Muscle layer of colon (tissue), 2 donors: ENCODE results near the gene LRRC74B.
"Not testable (repeated sequence)": the region's sequence is repeated elsewhere in the genome, so short reads cannot be mapped to it uniquely, and the experiment has no call there.

Experiments used
- H3K27ac ChIP-seq: one replicate; pipeline ENCODE4 v1.7.0; 2013; ENCODE audit warnings: low read depth, mild to moderate bottlenecking, low read length, moderate library complexity
- H3K27me3 ChIP-seq, 2 donors: one replicate each; pipeline ENCODE4 v1.7.0; 2013; ENCODE audit warnings: low read length in 2 of 2, mild to moderate bottlenecking in 2 of 2; ENCODE audit not compliant: insufficient read depth in 2 of 2, control insufficient read depth in 1 of 2
- H3K36me3 ChIP-seq: one replicate; pipeline ENCODE4 v1.7.0; 2013; ENCODE audit warnings: mild to moderate bottlenecking, low read length; ENCODE audit not compliant: insufficient read depth
- H3K4me1 ChIP-seq: one replicate; pipeline ENCODE4 v1.7.0; 2013; ENCODE audit warnings: mild to moderate bottlenecking, low read length; ENCODE audit not compliant: insufficient read depth
- H3K4me3 ChIP-seq, 2 donors: one replicate each; pipeline ENCODE4 v1.7.0; 2013; ENCODE audit warnings: low read length in 2 of 2, low read depth in 1 of 2, mild to moderate bottlenecking in 1 of 2, moderate library complexity in 1 of 2
- H3K9ac ChIP-seq: one replicate; pipeline ENCODE4 v1.7.0; 2013; ENCODE audit warnings: low read length
- H3K9me3 ChIP-seq: one replicate; pipeline ENCODE4 v1.7.0; 2013; ENCODE audit warnings: mild to moderate bottlenecking, low read length
- donor health status: abdominal sarcoma.
- donor health status: Adenocarcinoma of cecum.

Gene LRRC74B

DNA sequence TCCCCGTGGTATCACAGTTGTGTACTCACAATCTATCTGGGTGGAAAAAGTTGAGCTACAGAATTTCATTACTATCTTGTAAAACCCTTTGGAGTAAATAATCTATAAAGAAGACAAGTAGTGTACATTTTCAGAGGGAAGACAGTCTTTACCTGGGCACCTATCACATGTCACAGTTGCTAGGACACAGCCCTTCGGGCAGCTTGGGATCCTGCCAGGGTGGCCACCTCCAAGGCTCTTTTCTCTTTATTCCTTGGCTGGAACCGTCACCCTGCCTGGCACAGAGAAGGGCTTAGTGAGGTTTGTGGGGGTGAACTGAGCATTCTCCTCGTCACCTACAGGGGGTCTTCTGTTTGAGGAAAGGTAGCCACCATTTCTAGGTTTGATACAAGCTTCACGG lies 23.6 kb downstream of the LRRC74B start:
- no peaks in the 10 kb centered on the region for H3K4me1 ChIP-seq
- no peak overlapping the region for H3K4me3 ChIP-seq
- H3K27me3 ChIP-seq: no peaks in the 10 kb centered on the region
- H3K9me3 ChIP-seq: no peaks in the 10 kb centered on the region
- no peaks in the 10 kb centered on the region for H3K36me3 ChIP-seq
- no peak overlapping the region for H3K27ac ChIP-seq
- no peak overlapping the region for H3K9ac ChIP-seq

- H3K4me1 ChIP-seq: no peaks in the 10 kb centered on the region
- H3K36me3 ChIP-seq: no peaks in the 10 kb centered on the region
- H3K27me3 ChIP-seq: no peaks in the 10 kb centered on the region
- no peak overlapping the region for H3K27ac ChIP-seq
- no peaks in the 10 kb centered on the region for H3K9me3 ChIP-seq
- no peak overlapping the region for H3K4me3 ChIP-seq
- no peak overlapping the region for H3K9ac ChIP-seq
Observed at GRCh38 chr22:21070690-21071615, 25.2 kb downstream of the LRRC74B start.

DNA sequence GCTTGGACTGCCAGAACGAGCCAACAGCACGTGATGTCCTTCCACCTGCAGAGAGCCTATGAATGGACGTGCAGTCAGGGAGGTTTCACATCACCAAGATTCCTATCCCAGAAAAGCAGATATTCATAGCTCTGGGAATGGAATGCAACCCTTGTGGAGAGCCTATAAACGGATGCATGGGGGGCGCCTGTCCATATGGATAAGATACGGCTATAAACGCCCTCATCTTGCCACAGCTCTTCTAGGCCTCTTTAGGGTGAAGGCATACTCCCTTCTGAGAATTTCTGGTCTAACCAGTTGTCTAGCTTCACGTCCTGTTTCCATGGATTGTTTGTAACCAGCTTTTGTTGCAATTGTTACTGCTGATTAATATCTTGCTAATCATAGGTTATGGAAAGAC lies 26.1 kb downstream of the LRRC74B start:
- not testable (repeated sequence) for H3K9ac ChIP-seq, H3K36me3 ChIP-seq, H3K27me3 ChIP-seq, H3K27ac ChIP-seq, H3K4me3 ChIP-seq, H3K9me3 ChIP-seq, H3K4me1 ChIP-seq

DNA sequence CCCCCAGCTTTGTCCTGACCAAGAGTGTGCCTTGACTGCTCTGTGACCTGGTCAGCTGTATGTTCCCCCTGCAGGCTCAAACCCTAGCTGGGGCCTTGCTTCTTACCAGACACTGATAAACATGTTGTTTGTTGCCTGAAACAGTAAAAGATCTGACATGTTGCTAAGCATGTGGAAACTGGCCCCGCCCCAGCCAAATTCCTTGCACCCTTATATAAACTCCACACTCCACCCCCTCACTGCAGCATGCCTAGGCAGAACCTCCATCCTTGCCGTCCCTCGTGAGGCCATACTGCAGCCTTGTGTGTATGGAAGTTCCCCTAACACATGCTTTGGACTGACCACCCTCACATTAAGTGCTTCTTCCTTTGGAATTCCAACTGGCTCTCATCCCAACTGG lies 27.3 kb downstream of the LRRC74B start:
- no peaks in the 10 kb centered on the region for H3K36me3 ChIP-seq
- no peak overlapping the region for H3K9ac ChIP-seq
- no peak overlapping the region for H3K4me3 ChIP-seq
- no peaks in the 10 kb centered on the region for H3K9me3 ChIP-seq
- no peaks in the 10 kb centered on the region for H3K27me3 ChIP-seq
- H3K4me1 ChIP-seq: no peaks in the 10 kb centered on the region
- H3K27ac ChIP-seq: no peak overlapping the region

DNA sequence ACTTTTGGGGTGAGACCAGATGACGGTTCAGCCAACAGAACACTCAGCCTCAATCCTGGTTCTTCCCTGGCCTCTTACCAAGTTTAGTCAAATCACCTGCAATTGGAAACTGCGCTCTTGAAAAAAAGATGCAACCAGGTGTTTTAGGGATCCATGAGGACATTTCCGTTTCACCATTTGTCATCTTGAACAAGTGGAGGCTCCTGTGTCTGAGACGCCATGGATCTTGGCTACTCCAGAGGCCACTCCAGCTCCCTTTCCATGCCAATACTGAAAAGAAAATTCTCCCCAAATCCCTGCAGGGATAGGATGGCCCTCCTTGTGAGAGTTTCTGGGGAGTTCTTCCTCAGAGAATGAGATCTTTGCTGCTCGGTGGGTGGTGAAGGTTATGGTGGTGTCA lies 27.7 kb downstream of the LRRC74B start:
- Histone ChIP-seq H3K36me3 (no peaks in the 10 kb centered on the region), H3K9me3 (no peaks in the 10 kb centered on the region)

GRCh38 chr22:21074102-21074715 lies 28.5 kb downstream of the LRRC74B start:
- Histone ChIP-seq H3K9me3 (no peaks in the 10 kb centered on the region), H3K27me3 (no peaks in the 10 kb centered on the region), H3K9ac (no peak overlapping the region), H3K36me3 (no peaks in the 10 kb centered on the region), H3K4me3 (no peak overlapping the region), H3K27ac (no peak overlapping the region), H3K4me1 (no peaks in the 10 kb centered on the region)

More for the DNA sequence above, 27.7 kb downstream of the LRRC74B start:
- Histone ChIP-seq H3K9ac (no peak overlapping the region), H3K27ac (no peak overlapping the region), H3K27me3 (no peaks in the 10 kb centered on the region), H3K4me3 (no peak overlapping the region), H3K4me1 (no peaks in the 10 kb centered on the region)

DNA sequence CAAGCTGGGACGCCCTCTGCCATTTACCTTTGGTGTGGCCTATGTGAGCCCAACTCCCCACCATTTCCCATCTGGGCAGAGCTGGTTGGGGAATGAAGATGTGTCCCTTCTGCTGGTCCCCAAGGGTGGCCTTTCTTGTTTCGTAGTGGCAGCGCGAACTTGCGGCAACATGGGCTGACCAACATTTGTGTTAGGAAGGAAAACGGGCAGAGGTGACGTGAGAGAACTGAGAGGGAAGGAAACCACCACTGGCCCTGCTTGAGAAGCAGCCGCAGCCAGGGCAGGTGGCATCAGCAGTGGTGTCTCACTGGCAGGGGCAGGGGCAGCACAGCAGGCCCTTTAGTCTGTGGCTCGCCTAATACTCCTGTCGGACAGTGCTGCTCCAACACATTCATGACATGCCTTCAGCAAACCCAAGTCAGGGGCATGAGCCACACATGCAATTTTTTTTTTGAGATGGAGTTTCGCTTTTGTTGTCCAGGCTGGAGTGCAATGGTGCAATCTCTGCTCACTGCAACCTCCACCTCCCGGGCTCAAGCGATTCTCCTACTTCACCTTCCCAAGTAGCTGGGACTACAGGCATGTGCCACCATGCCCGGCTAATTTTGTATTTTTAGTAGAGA lies 29.9 kb downstream of the LRRC74B start:
- Histone ChIP-seq H3K27me3 (no peaks in the 10 kb centered on the region), H3K9me3 (no peaks in the 10 kb centered on the region), H3K27ac (no peak overlapping the region), H3K4me3 (no peak overlapping the region), H3K9ac (no peak overlapping the region), H3K36me3 (no peaks in the 10 kb centered on the region), H3K4me1 (no peaks in the 10 kb centered on the region)

GRCh38 chr22:21076912-21077625 lies 31.3 kb downstream of the LRRC74B start:
- Histone ChIP-seq H3K9me3 (no peaks in the 10 kb centered on the region), H3K27me3 (no peaks in the 10 kb centered on the region), H3K9ac (no peak overlapping the region), H3K36me3 (no peaks in the 10 kb centered on the region), H3K27ac (no peak overlapping the region), H3K4me3 (no peak overlapping the region), H3K4me1 (no peaks in the 10 kb centered on the region)

DNA sequence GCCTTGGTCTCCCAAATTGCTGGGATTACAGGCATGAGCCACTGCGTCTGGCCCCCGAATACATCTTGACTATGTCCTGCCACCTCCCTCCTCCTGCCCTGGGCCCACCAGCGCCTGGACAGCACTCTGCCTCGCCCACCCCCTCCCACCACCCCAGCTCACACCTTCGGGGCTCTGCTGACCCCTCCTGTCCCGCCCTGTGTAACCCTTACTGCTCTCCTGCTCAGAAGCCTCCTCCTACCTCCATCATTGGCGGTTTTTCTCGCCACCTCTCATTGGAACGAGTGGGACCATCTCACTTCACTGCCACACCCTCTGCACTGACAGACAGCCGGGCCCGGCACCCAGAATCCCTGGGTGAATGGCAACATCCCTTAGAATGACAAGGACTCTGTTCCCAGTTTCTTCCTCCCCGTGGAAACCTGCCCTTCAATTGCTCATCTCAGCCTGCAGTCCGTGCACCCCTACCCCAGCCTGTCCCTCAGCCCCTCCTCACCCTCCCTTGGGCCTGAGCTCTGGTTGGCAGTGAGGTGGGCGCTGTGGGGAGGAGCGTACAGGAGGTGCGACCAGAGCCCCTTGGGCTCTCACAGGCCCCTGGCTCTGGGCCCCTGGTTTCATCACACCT lies 32.2 kb downstream of the LRRC74B start:
- Histone ChIP-seq H3K4me3 (no peak overlapping the region), H3K4me1 (no peaks in the 10 kb centered on the region), H3K36me3 (no peaks in the 10 kb centered on the region), H3K9ac (no peak overlapping the region), H3K27ac (no peak overlapping the region), H3K27me3 (no peaks in the 10 kb centered on the region), H3K9me3 (no peaks in the 10 kb centered on the region)

DNA sequence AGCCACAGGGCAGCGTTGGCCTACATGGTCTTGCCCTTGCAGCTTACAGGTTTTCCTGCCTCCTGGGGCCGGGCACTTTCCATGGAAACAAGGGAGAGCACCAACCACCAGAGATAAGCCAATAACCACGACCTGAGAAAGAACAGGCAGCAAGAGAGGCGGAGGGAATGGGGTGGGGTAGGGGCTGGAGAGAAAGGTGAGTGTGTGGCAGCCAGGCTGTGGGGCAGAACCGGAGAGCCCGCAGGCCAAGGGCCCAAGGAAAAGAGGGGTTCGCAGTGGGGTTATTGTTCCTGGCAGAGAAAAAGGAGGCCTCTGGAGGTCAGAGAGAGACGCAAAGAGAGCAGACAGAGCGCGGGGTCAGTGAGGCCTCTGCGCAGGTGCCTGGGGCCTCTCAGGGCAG lies 33.2 kb downstream of the LRRC74B start:
- no peaks in the 10 kb centered on the region for H3K36me3 ChIP-seq
- no peaks in the 10 kb centered on the region for H3K9me3 ChIP-seq
- no peak overlapping the region for H3K4me3 ChIP-seq
- no peaks in the 10 kb centered on the region for H3K27me3 ChIP-seq
- H3K9ac ChIP-seq: no peak overlapping the region
- no peaks in the 10 kb centered on the region for H3K4me1 ChIP-seq
- H3K27ac ChIP-seq: no peak overlapping the region

GRCh38 chr22:21079493-21079892 lies 33.7 kb downstream of the LRRC74B start:
- no peaks in the 10 kb centered on the region for H3K36me3 ChIP-seq
- no peaks in the 10 kb centered on the region for H3K4me1 ChIP-seq
- H3K27me3 ChIP-seq: no peaks in the 10 kb centered on the region
- no peak overlapping the region for H3K4me3 ChIP-seq
- no peaks in the 10 kb centered on the region for H3K9me3 ChIP-seq
- no peak overlapping the region for H3K27ac ChIP-seq
- no peak overlapping the region for H3K9ac ChIP-seq
